Measurements from ENCODE around the gene ZNF106. TPM values are rescaled to one million over a fixed set of nuclear protein-coding genes. Genes with fewer than 3 reads are reported as not detected.

The ZNF106 gene
- total and polyA plus RNA-seq, 2 of the 4 experiments (the other 2 are of a cell fraction): 19.2 to 87.5 TPM

DNA sequence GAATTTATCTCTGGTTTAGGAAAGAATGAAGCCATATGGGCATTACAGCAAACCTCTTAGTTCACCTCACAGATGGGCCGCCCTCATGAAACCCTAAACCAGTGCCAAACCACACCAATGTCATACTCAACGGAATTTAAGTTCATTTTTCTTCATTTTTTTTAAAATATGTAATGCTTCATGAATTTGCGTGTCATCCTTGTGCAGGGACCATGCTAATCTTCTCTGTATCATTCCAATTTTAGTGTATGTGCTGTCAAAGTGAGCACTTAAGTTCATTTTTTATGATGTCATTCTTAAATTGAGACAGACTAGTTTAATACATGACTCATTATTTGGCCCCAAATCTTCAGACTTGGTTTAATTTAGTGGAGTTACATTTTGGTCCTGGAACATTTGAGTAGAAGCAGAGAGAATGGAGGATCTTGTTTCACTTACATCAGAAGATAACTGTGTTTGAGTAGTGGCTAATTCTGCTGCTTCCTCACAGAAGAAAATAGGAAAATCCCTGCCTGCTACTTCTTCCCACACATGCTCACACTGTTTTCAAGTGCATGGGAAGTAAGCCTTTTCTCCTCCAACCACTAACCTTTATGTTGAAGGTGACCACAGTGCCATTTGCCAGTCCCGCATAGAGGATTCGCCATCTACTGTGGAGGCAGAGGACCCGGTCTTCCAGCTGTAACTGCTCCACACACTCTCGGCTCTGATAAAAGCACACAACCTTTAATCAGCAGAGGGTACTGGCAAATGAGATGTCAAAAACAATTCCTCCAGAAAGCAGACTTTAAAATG is 63.3 kb downstream of the ZNF106 start:
- Histone ChIP-seq H3K4me3 (ENCODE audit: insufficient read depth, low read depth, low read length) (no peak overlapping the region), H4K8ac (ENCODE audit: low read depth in 2 of 2, low read length in 2 of 2) (peak overlapping the region in 1 of 2 experiments; percentile 49; a peak in 1 of 4 replicates), H3K4me2 (ENCODE audit: low read depth, low read length) (peak overlapping the region; percentile 6; the same call in 1 of the 2 replicates), H3K18ac (ENCODE audit: low read depth, low read length) (peak overlapping the region; percentile 14; the same call in 1 of the 2 replicates), H3K27ac (ENCODE audit: insufficient read depth, low read length) (peak overlapping the region; percentile 66; the same call in 1 of the 2 replicates), H3K9ac (ENCODE audit: low read depth, low read length) (no peak overlapping the region), H3K9me3 (ENCODE audit: control insufficient read depth, insufficient read depth, low read length) (no peaks in the 10 kb centered on the region), H3K23ac (ENCODE audit: low read depth, low read length) (no peak overlapping the region; the same call in 1 of the 2 replicates), H4K5ac (ENCODE audit: low read depth, low read length) (no peak overlapping the region), H3K14ac (replicated peaks; ENCODE audit: low read depth, low read length) (0 out of 2 replicates have a peak overlapping the region, but pooled peaks have one; percentile 80), H2AFZ (replicated peaks; ENCODE audit: low read length, poor library complexity) (peak overlapping the region; percentile 3), H3K56ac (ENCODE audit: extremely low read depth, insufficient read depth, low read length) (0 out of 2 replicates have a peak overlapping the region, but pooled peaks have one; percentile 9), H2BK20ac (ENCODE audit: low read depth, low read length) (0 out of 2 replicates have a peak overlapping the region, but pooled peaks have one; percentile 11), H3K4me1 (ENCODE audit: control insufficient read depth, insufficient read depth, low read length) (peaks cover 3% of the 10 kb centered on the region), H3K4ac (ENCODE audit: low read depth, low read length) (peak overlapping the region; percentile 17), H3K79me1 (ENCODE audit: low read depth in 1 of 2, low read length in 2 of 2) (peaks cover 0 to 9% of the 10 kb centered on the region in 2 experiments; a peak in 2 of 4 replicates), H2AK9ac (replicated peaks; ENCODE audit: low read depth, low read length, poor library complexity) (peak overlapping the region; percentile 88), H3K9me1 (ENCODE audit: insufficient read depth, low read length) (no peaks in the 10 kb centered on the region), H4K20me1 (ENCODE audit: insufficient read depth, low read length) (peaks cover 8% of the 10 kb centered on the region; the same call in 1 of the 2 replicates), H2AK5ac (ENCODE audit: low read depth, low read length) (peak overlapping the region; percentile 66; the same call in 1 of the 2 replicates), H2BK5ac (ENCODE audit: low read depth, low read length, poor library complexity, severe bottlenecking) (peak overlapping the region; percentile 67), H3K36me3 (ENCODE audit: control insufficient read depth, insufficient read depth, low read length) (peaks cover 31% of the 10 kb centered on the region), H2BK120ac (ENCODE audit: low read depth, low read length) (0 out of 2 replicates have a peak overlapping the region, but pooled peaks have one; percentile 0), H4K91ac (ENCODE audit: insufficient read depth, low read depth, low read length) (0 out of 2 replicates have a peak overlapping the region, but pooled peaks have one; percentile 13), H3K27me3 (ENCODE audit: control insufficient read depth, insufficient read depth, low read length) (no peaks in the 10 kb centered on the region), H2BK15ac (ENCODE audit: low read depth, low read length) (peak overlapping the region; percentile 19; the same call in 1 of the 3 replicates)
- ChIA-PET CTCF (no interaction called here), POLR2A (ENCODE audit: unreplicated experiment) (no interaction called here)
- no TSS peak for BruUV-seq (replicated peaks)
- ATAC-seq (ENCODE audit: low read depth) (peak; percentile 81), DNase-seq (peak; percentile 95)
- WGBS, 2 experiments (ENCODE audit: extremely low coverage in 2 of 2, insufficient read length in 1 of 2): 100% methylated on average over 1 of the region's 7 CpGs; no CpG with 5 or more reads in 1 of the 2 experiments
- intact Hi-C loops (cut with micrococcal nuclease): loop anchor here (1.0 to 5.0 kb wide), 3 partner anchors 43 to 225 kb away; partner anchors contain the start of genes GANC and TMEM87A
- in situ Hi-C loops (cut with MboI; ENCODE audit: low sequenced_read_pairs): no loop called here
- dilution Hi-C loops (cut with HindIII; ENCODE audit: low sequenced_read_pairs, unreplicated experiment): no loop called here
- TF ChIP-seq, protein P1, sequence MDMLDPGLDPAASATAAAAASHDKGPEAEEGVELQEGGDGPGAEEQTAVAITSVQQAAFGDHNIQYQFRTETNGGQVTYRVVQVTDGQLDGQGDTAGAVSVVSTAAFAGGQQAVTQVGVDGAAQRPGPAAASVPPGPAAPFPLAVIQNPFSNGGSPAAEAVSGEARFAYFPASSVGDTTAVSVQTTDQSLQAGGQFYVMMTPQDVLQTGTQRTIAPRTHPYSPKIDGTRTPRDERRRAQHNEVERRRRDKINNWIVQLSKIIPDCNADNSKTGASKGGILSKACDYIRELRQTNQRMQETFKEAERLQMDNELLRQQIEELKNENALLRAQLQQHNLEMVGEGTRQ (IDR thresholded peaks at IDR 0.05; ENCODE audit: low read depth, low read length): no peak
- TF ChIP-seq MAFK (IDR thresholded peaks at IDR 0.05; ENCODE audit: low read depth, low read length) (no peak), CEBPB (IDR thresholded peaks at IDR 0.05; ENCODE audit: low read depth, low read length) (no peak), RFX5 (IDR thresholded peaks at IDR 0.05; ENCODE audit: low read depth, low read length) (no peak), FOS (IDR thresholded peaks at IDR 0.05; ENCODE audit: low read depth, low read length) (peak; percentile 68), POLR2A (IDR thresholded peaks at IDR 0.05; ENCODE audit: low read depth, low read length) (no peak), RAD21 (IDR thresholded peaks at IDR 0.05; ENCODE audit: low read length) (no peak), NFE2L2 (IDR thresholded peaks at IDR 0.05; ENCODE audit: low read depth, low read length) (0 out of 2 replicates have a peak, but pooled peaks have one; percentile 7), RCOR1 (IDR thresholded peaks at IDR 0.05; ENCODE audit: insufficient replicate concordance, low read length) (no peak), MXI1 (IDR thresholded peaks at IDR 0.05; ENCODE audit: borderline replicate concordance, low read depth, low read length) (0 out of 2 replicates have a peak, but pooled peaks have one; percentile 35), CHD1 (IDR thresholded peaks at IDR 0.05; ENCODE audit: low read depth, low read length) (no peak), MAZ (IDR thresholded peaks at IDR 0.05; ENCODE audit: borderline replicate concordance, low read depth, low read length) (no peak)
- TF ChIP-seq, protein P2, sequence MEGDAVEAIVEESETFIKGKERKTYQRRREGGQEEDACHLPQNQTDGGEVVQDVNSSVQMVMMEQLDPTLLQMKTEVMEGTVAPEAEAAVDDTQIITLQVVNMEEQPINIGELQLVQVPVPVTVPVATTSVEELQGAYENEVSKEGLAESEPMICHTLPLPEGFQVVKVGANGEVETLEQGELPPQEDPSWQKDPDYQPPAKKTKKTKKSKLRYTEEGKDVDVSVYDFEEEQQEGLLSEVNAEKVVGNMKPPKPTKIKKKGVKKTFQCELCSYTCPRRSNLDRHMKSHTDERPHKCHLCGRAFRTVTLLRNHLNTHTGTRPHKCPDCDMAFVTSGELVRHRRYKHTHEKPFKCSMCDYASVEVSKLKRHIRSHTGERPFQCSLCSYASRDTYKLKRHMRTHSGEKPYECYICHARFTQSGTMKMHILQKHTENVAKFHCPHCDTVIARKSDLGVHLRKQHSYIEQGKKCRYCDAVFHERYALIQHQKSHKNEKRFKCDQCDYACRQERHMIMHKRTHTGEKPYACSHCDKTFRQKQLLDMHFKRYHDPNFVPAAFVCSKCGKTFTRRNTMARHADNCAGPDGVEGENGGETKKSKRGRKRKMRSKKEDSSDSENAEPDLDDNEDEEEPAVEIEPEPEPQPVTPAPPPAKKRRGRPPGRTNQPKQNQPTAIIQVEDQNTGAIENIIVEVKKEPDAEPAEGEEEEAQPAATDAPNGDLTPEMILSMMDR (conservative IDR thresholded peaks at IDR 0.05; ENCODE audit: low read depth, low read length): no peak
